HG03354 (cell line): Measurements from ENCODE around the gene SPAG17.

Experiments
- ATAC-seq: cut with Tn5 transposase; IDR thresholded peaks from one replicate; pipeline ENCODE4 v1.9.1; 2021; ENCODE audit warnings: mild to moderate bottlenecking; ENCODE audit not compliant: unreplicated experiment, poor library complexity, severe bottlenecking

SPAG17 gene

DNA sequence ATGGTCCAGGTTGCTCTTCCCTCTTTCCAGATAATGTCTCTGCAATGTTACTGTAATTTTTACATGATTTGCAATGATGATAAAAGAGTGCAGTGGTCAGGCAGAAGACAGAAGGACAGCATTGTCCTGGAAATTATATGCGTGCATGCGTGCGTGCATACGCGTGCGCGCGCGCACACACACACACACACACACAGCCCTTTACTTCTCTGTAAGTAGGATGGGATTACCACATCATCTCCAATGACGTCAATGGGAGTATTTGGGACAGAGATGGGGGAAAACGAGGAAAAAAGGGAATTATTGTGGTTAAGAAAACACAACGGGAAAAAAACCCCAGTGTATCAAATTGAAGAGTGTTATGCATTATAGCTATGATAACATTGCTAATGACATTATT lies 99.7 kb downstream of the SPAG17 start:
- ATAC-seq, result no peak

DNA sequence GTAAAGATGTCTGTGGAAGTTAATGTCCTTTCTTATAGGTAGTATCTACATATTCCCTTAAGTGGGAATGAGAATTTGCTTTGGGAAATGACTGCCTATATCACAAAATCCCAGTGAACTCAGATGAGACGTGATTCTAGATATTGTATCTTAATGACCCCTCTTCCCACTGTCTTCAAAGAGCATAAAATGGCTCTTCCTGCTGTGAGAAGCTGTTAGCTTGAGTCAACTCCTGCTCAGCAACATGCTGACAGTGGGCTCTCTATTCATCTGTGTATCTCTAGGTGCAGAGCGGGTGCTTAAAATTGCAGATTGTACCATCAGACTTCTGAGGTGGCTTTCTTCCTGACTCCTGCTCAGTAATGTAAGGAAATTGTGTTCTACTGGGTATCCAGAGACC lies 100.6 kb downstream of the SPAG17 start:
- ATAC-seq, result no peak

DNA sequence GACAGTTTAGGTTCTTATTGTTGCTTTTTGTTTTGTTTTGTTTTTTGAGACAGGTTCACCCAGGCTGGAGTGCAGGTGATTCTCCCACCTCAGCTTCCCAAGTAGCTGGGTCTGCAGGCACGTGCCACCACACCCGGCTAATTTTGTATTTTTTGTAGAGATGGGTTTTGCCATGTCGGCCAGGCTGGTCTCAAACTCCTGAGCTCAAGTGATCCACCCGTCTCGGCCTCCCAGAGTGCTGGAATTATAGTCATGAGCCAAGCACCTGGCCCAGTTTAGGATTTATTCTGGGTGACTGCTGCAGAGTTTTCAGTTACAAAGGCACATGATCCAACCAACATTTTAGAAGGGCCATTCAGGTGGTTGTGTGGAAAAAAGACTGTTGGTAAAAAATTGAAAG lies 102.0 kb downstream of the SPAG17 start:
- ATAC-seq, result no peak

DNA sequence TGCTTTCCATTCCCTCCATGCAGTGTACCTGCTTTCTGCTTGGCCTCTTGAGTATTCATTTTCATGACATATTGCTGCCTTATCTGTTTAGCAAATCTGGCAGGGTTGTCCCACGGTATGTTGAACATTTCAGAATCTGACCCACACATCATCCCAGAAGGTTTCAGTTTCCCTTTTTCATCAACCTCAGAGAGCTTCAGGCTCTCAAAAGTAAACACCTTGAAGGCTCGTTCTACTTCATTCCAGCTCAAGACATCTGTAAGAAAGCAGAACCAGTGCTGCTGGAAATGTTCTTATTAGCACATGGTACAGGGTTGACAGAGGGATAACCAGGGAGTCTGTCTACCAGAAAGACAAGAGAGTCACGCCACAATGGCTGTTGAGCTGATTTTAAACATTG lies 103.6 kb downstream of the SPAG17 start:
- peak; percentile 58 for ATAC-seq

DNA sequence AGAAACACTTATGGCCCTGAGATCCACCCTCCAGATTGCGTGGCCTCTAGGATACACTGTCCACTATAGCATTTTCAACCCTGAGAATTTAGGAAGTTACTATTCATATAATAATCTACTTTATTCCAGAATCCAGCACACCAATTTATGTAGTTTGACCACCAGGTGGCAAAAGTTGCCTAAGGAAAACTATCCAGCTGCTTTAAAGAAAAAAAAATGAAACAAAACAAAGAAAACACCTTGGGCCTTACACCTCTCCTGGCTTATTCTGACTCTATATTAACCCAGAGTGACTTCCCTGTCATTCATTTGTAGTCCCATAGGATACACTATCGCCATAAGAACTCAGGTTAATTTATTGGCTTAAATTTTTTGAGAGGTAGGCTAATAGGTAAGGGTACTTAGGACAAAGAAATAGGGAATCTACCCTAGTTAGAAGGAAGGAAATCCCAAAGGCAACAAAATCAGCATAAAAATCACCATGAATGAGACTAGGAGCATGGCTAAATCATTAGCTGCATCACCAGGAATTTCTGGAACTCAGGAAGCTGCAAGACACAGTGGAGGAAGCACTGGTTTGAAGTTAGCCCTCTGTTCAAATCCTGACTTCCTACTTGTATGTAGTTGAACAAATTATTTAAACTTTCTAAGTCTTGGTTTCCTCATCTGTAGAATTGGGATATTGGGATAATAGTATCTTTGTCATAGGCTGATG lies 107.5 kb downstream of the SPAG17 start:
- ATAC-seq, result no peak

DNA sequence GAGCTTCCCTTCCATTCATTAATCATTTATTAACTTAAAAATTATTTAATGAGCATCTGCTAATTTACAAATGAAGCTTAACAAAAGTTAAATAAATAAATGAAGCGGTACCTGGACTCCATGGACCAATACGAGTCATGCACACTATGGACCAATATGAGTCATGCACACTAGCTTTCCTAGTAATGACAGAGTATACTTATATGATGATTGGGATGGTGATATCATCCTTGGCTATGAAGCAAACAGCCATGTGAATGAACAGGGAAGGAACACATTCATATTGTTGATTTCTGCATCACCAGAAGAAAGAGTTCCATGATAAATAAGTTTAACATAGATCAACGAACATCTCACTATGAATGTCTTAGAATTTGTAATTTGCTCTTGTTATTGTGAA lies 109.9 kb downstream of the SPAG17 start:
- ATAC-seq, result no peak

DNA sequence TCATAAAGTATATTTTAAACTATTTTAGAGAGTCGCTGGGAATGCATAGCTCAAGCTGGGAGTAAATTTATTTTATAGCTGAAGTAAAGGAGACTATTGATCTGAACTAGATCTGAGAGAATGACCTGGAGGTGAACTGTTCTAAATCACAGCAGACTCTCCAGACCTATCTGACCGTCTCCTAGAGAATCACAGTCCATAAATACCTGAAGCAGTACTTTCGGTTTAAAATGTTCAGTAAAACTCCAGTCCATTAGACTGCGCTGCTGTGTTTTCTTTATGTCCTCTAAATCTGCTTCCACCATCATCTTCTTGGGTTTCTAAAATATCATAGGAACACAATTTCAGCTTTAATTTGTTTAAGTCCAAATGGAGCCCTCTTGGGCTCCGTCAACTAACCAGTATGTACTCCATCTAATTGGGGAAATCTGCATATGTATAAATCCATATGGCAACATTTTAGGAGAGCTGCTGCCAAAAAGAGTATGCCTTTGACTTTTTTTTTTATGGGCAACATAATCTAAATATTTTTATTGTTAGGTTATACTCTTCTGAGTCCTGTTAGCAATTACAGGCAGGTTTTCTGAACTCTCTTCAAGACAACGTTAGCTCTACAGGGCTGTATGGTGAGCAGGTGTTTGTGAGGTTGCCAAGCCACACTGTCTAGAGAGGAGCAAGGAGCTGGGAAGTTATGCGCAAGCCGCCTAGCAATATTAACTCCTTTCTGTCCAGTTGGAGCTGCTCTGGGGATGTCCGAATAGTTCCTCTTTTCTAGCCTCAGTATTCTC lies 111.2 kb downstream of the SPAG17 start:
- no peak for ATAC-seq

DNA sequence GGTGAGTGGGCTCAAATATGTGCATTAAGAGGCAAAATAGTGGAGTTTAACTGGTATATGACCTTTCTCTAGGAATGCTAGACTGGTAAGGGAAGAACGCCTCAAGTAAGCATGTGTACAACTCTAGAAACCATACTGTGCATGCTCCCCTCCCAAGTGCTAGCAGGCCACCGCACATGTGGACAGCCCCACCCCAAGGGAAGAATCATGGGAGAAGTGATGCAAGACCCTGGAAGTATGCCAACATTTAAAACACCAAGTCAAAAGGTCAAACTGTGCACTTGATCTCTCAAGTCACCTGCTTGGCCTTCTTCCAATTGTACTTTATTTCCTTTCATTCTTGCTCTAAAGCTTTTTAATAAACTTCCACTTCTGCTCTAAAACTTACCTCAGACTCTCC lies 135.0 kb downstream of the SPAG17 start:
- no peak for ATAC-seq

DNA sequence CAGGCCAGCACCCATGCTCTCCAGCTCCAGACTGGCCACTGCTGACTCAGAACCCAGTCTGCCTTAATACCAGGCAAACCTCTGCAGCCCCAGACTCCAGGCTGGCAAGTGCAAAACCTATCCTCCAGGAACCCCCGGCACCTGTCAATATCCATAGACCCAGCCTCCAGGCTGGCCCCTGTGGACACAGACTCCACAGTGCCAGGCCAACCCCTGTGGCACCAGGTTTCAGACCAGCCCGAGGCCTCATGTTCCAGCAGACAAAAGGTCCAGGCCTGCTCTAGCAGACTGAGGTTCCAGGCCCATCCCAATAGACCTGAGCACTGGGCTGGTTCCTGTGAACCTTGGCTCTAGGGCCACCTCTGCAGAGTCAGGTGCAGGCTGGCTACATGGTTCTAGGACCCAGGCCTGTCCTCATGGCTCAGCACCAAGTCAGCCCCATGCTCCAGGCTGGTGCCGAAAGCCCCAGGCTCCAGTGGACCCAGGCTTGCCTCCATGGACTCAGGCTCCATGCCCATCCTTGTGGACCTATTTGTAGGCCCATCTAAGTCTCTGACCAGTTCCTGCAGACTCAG lies 137.3 kb downstream of the SPAG17 start:
- no peak for ATAC-seq

DNA sequence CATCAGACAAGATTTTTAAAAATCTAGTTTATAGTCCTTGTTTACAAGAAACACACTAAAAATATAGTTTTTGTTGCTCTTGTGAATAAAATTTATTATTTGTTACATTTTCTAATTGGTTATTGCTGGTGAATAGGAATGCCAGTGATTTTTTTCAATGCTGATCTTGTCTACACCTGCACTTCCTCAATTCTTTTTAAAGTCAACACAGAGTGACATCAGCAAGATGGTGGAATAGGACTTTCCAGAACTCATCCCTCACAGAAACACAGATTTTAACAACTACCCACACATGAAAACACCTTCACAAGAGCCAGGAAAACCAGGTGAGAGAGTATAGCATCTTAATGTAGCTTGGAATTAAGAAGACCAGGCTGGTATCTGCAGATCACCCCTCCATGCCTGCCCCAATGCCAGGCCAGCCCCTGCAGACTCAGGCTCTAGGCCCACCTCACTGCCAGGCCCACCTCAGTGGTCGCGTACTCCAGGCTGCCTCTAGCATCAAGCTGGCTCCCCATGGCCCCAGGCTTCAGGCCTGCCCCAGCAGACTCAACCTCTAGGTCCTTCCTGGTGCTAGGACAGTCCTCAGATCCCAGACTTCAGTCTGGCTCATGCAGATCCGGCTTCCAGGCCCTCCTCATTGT lies 137.9 kb downstream of the SPAG17 start:
- no peak for ATAC-seq

DNA sequence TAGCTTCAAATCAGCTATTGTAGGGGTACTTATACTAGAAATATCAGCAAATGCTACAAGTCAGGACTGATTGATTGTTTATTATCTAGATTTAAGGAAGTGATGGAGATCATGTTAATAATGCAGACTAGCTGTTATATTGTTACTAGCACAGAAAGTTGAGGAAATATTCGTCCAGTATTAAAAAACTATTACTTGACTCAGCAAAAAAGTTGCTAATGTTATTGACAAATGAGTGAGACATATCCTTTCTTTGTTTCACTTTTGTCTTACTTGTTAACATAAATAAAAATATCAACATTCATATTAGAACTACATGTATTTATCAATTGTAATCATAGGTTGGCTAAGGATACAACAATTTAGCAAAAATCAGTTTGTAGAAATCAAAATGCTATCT lies 141.4 kb downstream of the SPAG17 start:
- no peak for ATAC-seq

DNA sequence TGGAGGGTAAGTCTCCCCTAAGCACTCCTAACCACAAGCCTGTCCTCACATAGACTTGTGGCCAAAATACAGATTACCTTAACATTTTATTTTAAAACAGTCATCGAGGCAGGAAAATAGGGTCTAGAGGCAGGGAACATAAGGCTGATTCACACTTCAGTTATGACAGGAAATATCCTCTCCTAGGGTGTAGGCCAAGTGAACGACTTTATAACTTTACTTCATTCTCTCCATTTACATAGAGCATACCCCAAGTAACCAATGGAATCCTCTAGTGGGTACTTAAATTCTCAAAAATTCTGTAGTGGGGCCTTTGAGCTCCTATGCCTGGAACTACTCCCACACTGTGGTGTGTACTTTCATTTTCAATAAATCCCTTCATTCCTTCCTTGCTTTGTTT lies 142.5 kb downstream of the SPAG17 start:
- no peak for ATAC-seq

DNA sequence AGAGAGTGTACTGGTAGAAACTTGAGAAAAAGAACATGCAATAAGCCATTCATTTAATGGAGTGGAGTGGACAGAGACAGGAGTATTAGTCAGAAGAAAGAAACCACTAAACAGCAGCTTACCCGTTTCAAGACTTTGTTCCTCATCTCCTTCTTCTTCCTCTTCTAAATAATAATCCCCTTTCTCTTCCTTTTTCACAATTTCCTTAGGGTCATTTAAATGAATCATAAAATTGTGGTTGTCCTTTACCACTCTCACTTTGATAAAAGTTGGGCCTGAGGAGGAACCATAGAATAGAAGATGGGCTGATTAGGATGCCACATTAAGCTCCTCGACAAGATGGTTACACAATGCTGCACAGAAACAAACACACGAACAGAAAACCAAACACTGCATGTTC lies 145.9 kb downstream of the SPAG17 start:
- no peak for ATAC-seq

DNA sequence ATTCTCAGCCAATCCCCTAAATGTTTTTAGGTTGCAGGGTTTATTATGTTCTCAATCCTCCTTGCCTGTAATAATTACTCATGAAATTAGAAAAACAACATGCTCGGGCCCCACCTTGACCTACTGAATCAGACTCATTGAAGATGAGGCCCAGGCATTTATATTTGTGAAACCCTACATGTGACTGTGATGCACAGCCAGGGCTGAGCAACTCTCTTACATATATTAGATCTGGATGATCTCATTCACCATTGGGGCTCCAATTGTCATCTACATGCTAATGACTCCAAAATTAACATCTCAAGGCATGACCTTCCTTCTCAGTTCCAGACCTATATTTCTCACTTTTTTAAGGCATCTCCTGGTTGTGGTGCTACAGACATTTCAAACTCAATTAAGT lies 152.1 kb downstream of the SPAG17 start:
- ATAC-seq, result no peak

DNA sequence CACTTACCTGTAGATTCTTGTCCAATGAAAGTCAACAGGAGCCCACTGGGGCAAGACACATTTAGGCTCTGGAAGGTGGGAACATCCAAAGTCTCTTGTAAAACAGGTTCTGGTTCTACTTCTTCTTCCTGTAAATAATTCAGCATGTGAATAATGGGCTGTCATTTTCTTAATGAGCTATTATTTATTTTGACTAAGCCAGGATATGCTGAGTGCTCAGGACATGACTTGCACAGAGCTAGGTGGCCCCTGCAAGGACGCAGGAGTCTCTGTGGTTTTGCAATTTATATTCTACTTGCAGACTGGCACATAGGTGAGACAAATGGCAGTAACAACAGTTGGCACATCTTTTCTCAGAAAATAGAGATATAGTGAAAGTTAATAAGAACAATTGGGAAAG lies 156.8 kb downstream of the SPAG17 start:
- ATAC-seq, result no peak

DNA sequence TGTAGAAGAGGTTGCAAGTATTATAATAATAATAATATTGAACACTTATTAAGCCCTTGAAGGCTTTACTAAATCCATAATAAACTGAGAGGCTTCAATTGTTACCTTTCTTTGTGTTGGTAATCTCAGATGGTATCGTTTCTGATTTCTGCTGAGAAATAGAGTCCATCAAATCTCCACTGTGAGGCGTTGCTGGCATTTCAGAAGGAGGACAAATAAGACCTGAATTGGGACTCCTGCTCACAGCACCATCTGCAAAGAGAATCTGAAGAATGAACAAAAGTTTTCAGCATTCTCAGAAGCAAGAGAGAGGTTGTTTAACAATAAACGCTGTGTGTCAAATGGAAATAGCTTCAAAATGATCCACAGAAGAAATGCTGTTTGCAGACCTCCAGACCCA lies 161.8 kb downstream of the SPAG17 start:
- ATAC-seq, result no peak

DNA sequence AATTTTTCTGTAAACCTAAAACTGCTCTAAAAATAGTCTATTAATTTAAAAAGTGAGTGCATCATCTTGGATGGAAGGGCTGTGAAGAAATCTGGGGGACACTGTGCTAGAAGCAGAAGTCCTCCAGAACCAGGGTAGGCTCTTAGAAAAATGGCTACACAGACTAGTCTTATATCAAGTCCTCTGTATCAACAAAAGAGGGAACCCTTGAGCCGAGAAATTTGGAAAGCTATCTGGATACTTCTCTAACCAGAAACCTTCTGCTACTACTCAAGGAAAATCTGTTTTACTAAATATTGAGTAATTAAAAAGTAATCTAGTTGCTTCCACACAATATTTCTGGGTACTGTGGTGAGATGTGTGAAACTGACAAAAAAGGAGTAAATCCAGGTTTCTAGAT lies 163.4 kb downstream of the SPAG17 start:
- ATAC-seq, result no peak

DNA sequence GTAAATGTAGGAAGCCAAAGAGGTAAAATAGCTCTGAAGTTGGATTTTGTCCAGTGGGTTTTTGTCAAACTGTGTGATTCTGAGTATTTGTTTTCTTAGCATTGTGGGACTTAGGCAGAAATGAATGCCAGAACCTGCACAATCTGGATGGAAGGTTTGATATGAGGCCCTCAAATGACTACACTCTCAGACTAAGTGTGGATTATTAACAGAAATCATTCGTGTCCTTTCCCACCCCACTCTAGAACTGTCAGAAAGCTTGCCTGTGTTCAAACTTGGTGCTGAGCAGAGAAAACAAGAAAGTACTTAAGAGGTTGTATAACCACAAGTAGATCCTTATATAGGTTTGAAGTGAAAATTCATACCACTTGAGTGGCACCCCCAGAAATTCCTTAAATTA lies 167.0 kb downstream of the SPAG17 start:
- ATAC-seq, result no peak

DNA sequence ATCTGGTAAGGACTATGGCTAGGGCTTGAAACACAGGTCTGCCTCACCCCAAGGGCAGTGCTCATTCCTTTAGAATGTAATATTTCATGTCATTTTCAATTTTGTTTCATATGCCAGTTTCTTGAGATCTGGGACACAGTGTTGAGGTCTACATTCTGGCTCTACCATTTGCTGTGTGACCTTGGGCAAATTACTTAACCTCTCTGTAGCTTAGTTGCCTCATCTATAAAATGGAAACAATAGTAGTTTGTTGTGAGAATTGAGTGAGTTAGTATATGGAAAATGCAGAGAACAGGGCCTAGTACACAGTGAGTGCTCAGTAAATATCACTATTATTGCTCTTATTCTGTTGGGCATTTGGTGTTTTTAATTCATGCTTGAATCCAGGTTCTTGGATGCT lies 171.1 kb downstream of the SPAG17 start:
- ATAC-seq, result no peak

DNA sequence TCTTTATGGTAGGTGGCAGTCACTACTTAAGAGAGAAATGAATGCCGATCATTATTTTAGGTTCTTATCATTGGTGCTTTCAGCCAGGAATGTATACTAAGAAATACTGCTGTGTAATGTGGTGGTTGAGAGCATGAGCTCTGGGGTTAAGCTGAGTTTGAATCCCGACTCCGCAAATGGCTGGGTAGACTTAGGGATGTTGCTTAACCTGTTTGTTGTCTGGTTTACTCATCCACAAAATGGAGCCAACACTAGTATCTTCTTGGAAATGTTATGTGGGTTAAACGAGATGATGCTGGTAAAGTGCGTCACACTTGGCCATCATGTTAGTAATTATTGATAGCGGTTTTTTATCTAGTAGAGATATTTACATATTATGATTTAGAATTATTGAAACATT lies 171.7 kb downstream of the SPAG17 start:
- no peak for ATAC-seq
